Activated naive CD4-positive, alpha-beta T cell treated with anti-CD3 and anti-CD28 coated beads, Interleukin-2, amount 10 ng/mL, durations not matched to agents 7 days and 5 days (primary cell): ENCODE results near the gene TADA2A.

ENCODE experiments used
- CTCF ChIA-PET: fragments of 350-600 bp; sonication (Branson Sonifier 250); formaldehyde crosslinking; loops from one replicate; lab custom pipeline; 2021; ENCODE audit warnings: antibody characterized with exemption; lab: Charles Lee
- DNase-seq: peaks from one replicate; pipeline ENCODE4 v3.0.0-alpha.2; 2020
- H3K27ac Mint-ChIP-seq: one replicate; pipeline ENCODE4 v1.8.0; 2021; ENCODE audit warnings: mild to moderate bottlenecking, moderate library complexity, mixed read lengths
- H3K27me3 Mint-ChIP-seq: one replicate; pipeline ENCODE4 v1.8.0; 2021; ENCODE audit warnings: mild to moderate bottlenecking, mixed read lengths
- H3K36me3 Mint-ChIP-seq: one replicate; pipeline ENCODE4 v1.8.0; 2021; ENCODE audit warnings: mixed read lengths
- H3K4me1 Mint-ChIP-seq: one replicate; pipeline ENCODE4 v1.8.0; 2021; ENCODE audit warnings: mixed read lengths
- H3K4me3 Mint-ChIP-seq: one replicate; pipeline ENCODE4 v1.8.0; 2021; ENCODE audit warnings: mild to moderate bottlenecking, moderate library complexity, mixed read lengths
- H3K9me3 Mint-ChIP-seq: one replicate; pipeline ENCODE4 v1.8.0; 2021; ENCODE audit warnings: mixed read lengths

Gene TADA2A, protein sequence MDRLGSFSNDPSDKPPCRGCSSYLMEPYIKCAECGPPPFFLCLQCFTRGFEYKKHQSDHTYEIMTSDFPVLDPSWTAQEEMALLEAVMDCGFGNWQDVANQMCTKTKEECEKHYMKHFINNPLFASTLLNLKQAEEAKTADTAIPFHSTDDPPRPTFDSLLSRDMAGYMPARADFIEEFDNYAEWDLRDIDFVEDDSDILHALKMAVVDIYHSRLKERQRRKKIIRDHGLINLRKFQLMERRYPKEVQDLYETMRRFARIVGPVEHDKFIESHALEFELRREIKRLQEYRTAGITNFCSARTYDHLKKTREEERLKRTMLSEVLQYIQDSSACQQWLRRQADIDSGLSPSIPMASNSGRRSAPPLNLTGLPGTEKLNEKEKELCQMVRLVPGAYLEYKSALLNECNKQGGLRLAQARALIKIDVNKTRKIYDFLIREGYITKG

DNA sequence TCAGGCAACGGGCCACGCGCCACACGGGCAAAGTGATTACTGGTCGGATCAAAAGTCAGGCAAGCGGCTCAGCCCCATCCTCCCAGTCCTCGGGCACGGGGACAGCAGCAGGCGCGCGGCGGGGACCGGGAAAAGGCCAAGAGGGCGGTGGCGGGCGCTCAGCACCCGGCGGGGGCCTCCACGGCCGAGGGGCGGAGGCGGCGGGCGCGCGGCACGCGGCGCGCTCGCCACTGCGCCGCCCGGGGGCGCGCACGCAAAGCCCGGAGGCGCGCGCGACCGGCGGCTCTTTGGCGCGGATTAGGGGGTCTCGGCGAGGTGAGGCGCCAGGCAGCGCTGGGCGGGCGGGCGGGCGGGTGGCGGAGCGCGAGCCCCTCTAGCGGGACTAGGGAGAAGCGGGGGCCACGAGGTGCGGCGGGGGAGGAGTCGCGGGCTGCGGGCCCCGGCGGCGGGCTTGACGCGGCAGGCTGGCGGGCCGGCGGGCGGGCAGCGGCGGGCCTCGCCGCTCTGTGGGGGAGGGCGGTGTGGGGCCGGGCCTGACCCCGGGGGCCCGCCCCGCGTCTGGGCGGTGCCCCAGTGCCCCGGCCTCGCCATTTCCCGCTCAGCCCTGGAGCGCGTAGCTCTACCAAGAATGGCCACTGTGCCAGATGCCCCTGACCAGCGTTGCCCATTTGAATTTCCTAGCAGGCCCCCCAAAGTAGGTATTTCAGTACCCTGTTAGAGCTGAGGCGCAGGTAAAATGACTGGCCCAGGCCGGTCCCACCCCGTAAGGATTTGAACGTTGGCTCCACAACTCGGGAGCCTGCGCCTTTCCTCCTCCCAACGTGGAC lies at the start of gene TADA2A, which contains the start of gene ACACA:
Gene TADA2A, plus strand, starts transcription at position 252 of the 827 bp plus-strand sequence. CDS start 4,480 bp downstream, outside the sequence.
Gene ACACA, minus strand, starts transcription at position 202 of the 827 bp plus-strand sequence. CDS start 537 bp downstream, outside the sequence.
- H3K4me3 Mint-ChIP-seq, result peak within 1 kb of the TSS; percentile 98
- peak; percentile 84 for DNase-seq
- CTCF ChIA-PET, result interaction anchor here (1.3 kb wide), 1 partner anchor 33 kb away, joined by 4 read pairs; no protein-coding TSS in a partner anchor
- no peaks in the 10 kb centered on the region for H3K9me3 Mint-ChIP-seq
- H3K4me1 Mint-ChIP-seq, result peaks cover 67% of the 10 kb centered on the region
- peak within 1 kb of the TSS; percentile 91 for H3K27ac Mint-ChIP-seq
- H3K27me3 Mint-ChIP-seq, result no peaks in the 10 kb centered on the region
- H3K36me3 Mint-ChIP-seq, result peaks cover 30% of the 10 kb centered on the region

DNA sequence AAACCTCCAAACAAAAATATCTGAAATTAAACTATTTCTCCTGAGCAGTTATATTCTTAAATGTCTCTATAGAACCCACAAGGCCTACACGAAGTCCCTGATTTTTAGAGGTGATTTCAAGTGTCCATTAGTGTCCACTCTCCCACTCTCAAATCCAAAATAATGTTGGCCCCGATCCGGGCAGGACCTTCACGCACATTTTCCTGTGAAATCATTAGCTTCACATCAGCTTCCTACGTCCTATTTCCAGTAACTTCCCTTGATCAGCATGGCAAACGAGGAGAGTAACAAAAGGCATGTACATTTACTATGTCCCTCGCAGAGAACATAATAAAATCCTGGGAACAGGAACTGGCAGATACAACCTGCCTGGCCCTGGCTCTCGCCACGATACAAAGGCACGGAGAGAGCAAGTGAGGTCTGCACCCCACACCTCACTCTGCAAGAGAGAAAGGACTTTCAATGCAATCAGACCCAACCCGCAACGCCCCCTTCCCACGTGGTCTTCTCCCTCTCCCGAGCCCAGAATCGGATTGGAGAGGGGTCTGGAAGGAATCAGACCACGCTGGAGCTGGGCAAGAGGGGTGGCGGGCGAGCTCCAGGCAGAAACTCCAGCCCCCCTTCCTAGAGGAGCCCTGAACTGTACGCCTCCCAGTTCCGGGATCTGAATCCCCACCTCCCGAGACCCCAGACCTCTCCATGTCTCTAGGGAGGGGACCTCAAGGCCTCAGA lies 48.4 kb upstream of the TADA2A start:
- peak overlapping the region; percentile 83 for H3K4me3 Mint-ChIP-seq
- H3K4me1 Mint-ChIP-seq, result peaks cover 28% of the 10 kb centered on the region
- CTCF ChIA-PET, result interaction anchor here (1.0 to 1.4 kb wide), 2 partner anchors 15 to 106 kb away, joined by 3 to 4 read pairs; no protein-coding TSS in a partner anchor
- no peaks in the 10 kb centered on the region for H3K9me3 Mint-ChIP-seq
- H3K27me3 Mint-ChIP-seq, result peaks cover 8% of the 10 kb centered on the region
- peak overlapping the region; percentile 89 for H3K27ac Mint-ChIP-seq
- H3K36me3 Mint-ChIP-seq, result peaks cover 3% of the 10 kb centered on the region
- peak; percentile 62 for DNase-seq

DNA sequence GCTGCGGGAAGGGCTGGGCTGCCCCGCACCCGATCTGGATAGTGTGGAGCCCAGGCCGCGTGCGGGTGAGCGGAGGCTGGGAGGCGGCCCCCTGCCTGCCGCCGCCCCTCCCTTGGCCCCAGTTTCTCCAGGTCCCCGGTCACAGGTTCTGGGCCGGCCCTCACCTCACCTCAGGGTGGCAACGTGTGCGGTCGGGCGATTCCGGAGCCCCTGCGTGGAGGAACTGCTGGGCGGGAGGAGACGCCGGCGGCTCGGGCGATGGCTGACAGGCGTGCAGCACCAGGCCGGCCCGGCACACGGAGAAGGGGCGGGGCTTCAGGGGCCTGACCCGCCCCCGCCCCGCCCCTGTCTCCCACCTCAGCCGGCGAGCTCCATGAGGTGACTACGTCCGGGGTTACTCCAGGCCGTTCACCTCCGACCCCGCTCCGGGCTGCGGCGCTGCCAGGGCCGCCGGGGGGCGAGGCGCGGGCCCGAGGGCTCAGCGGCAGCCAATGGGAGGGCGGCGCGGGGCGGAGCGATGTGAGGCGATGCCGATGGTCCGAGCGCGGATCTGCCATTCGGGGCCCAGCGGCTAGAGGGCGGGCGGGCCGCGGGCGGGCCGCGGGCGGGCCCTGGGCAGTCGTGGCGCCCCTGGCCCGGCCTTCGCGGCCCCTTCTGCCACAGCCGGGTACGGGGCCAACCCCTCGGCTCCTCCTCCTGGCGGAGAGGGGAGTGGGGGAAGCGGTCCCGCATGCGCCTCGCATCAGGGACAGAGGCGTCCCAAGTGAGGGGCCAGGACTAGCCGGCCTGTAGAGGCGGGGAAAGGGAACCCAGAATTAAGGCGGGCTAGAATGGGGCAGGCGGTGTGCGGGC lies 47.6 kb upstream of the TADA2A start:
- peaks cover 28% of the 10 kb centered on the region for H3K4me1 Mint-ChIP-seq
- peaks cover 8% of the 10 kb centered on the region for H3K27me3 Mint-ChIP-seq
- no peaks in the 10 kb centered on the region for H3K36me3 Mint-ChIP-seq
- peak overlapping the region; percentile 89 for H3K27ac Mint-ChIP-seq
- no peaks in the 10 kb centered on the region for H3K9me3 Mint-ChIP-seq
- peak overlapping the region; percentile 83 for H3K4me3 Mint-ChIP-seq
- DNase-seq, result peak; percentile 96
- CTCF ChIA-PET, result interaction anchor here (1.0 to 1.5 kb wide), 3 partner anchors 14 to 756 kb away, joined by 3 to 5 read pairs (median 4); no protein-coding TSS in a partner anchor

DNA sequence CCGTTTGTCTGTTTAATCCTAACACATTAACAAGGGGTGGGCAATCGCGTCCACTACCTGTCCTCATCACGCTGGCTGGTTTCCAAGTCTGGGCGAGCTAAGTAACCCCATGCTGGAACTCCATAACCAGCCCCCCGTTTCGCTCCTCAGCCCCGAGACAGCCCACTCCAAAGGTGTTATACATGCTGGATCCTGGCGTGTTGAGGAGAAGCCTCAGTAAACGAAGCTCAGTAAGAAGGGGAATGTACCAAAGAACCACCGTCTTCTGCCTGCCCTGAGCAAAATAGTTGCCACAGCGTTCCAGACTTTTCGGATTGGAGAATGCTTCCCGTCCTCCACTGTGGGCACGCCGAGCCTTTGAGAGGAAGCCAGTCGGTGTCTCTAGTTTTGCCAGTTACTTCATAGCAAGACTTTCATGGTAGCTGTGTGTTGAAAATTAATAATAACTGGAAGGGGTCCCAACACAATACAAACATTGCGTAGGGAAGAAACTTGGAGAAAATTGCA lies 47.0 kb upstream of the TADA2A start:
- DNase-seq, result no peak
- Mint-ChIP-seq H3K27me3 (peaks cover 8% of the 10 kb centered on the region), H3K4me1 (peaks cover 28% of the 10 kb centered on the region), H3K9me3 (no peaks in the 10 kb centered on the region), H3K36me3 (no peaks in the 10 kb centered on the region), H3K4me3 (peak overlapping the region; percentile 57), H3K27ac (peak overlapping the region; percentile 66)
- CTCF ChIA-PET, result interaction anchor here (1.0 to 1.5 kb wide), 3 partner anchors 13 to 756 kb away, joined by 3 to 5 read pairs (median 3); no protein-coding TSS in a partner anchor

DNA sequence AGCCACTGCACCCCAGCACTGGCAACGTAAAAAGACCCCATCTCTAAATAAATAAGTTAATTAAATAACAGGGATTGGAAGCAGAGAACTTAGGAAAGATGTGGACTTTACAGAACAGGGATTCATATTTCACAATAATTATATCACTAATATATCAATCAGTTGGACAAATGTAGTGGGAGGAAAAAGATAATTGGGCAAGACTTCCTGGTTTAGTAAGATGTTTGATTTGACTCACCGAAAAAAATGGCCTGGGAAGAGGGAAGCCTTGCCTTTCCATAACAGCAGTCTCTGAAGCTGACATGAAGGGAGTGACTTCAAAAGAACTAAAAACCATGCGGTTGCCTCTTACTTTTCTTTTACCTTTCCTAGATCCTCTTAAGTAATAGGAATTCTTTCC lies 46.1 kb upstream of the TADA2A start:
- CTCF ChIA-PET, result interaction anchor here (1.1 to 1.5 kb wide), 2 partner anchors 12 to 37 kb away, joined by 3 to 5 read pairs; no protein-coding TSS in a partner anchor
- Mint-ChIP-seq H3K27ac (no peak overlapping the region), H3K4me1 (peaks cover 28% of the 10 kb centered on the region), H3K9me3 (no peaks in the 10 kb centered on the region), H3K36me3 (no peaks in the 10 kb centered on the region), H3K4me3 (no peak overlapping the region), H3K27me3 (peaks cover 8% of the 10 kb centered on the region)
- no peak for DNase-seq

DNA sequence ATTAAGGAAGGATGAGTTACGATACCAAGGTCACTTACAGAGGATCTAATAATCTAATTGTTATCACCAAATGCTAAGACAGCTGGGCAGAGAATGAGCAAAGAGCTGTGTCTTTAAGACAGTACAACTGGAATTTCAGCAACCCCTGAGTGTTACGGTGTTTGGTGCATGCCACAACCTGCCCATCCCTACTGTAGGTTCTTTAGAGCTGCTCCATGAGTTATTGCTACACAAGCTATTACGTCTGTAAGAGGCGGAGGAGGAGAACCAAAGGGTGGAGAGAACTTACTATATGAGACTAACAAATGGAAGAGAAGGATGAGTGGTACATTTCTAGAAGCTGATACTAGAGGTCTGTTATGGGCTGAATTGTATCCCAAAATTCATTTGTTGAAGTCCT lies 45.1 kb upstream of the TADA2A start:
- peaks cover 27% of the 10 kb centered on the region for H3K4me1 Mint-ChIP-seq
- no peak for DNase-seq
- no peak overlapping the region for H3K27ac Mint-ChIP-seq
- H3K9me3 Mint-ChIP-seq, result no peaks in the 10 kb centered on the region
- CTCF ChIA-PET, result interaction anchor here (1.3 kb wide), 1 partner anchor 12 kb away, joined by 8 read pairs; no protein-coding TSS in a partner anchor
- H3K36me3 Mint-ChIP-seq, result no peaks in the 10 kb centered on the region
- peaks cover 8% of the 10 kb centered on the region for H3K27me3 Mint-ChIP-seq
- no peak overlapping the region for H3K4me3 Mint-ChIP-seq

DNA sequence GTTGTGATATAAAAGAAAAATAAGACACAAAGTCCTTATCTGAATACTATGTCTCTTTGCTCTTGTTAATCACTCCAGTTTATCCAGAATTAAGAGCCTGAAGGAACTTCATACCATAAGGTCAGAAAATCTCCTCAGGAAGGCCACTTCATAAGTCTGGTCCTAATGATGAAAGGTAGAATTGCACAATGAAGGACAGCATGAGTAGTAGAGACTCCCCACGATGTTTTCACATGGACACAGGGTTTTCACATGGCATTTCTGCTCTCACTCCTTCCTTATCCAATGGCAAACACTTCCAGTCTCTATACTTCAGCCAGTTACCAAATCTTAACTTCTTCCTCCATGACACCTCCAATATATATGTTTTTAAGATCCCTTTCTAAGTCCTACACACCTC lies 41.1 kb upstream of the TADA2A start:
- no peak for DNase-seq
- Mint-ChIP-seq H3K4me1 (no peaks in the 10 kb centered on the region), H3K9me3 (no peaks in the 10 kb centered on the region), H3K4me3 (no peak overlapping the region), H3K27ac (no peak overlapping the region), H3K36me3 (no peaks in the 10 kb centered on the region), H3K27me3 (peaks cover 8% of the 10 kb centered on the region)
- CTCF ChIA-PET, result no interaction called here

DNA sequence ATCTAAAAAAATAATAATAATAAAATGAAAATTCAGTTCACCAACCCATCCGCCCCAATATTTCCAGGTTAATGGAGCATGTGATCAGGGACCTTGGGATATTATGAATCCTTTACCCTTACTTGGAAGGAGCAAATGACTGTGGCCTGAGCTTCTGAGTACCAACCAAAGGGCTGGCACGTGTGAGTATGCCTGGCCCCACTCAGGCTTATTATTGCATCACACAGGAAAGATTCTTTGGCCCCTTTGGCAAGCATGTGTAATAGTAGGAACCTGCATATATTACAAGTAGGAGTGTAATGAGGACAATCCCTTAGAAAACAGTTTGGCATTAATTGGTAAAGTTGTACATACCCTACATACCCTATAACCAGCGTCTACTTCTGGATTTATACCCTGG lies 38.1 kb upstream of the TADA2A start:
- H3K27ac Mint-ChIP-seq, result no peak overlapping the region
- H3K36me3 Mint-ChIP-seq, result no peaks in the 10 kb centered on the region
- no peaks in the 10 kb centered on the region for H3K9me3 Mint-ChIP-seq
- DNase-seq, result no peak
- H3K4me1 Mint-ChIP-seq, result peaks cover 6% of the 10 kb centered on the region
- H3K4me3 Mint-ChIP-seq, result no peak overlapping the region
- CTCF ChIA-PET, result interaction anchor here (1.4 kb wide), 1 partner anchor 739 kb away, joined by 4 read pairs; no protein-coding TSS in a partner anchor
- no peaks in the 10 kb centered on the region for H3K27me3 Mint-ChIP-seq

DNA sequence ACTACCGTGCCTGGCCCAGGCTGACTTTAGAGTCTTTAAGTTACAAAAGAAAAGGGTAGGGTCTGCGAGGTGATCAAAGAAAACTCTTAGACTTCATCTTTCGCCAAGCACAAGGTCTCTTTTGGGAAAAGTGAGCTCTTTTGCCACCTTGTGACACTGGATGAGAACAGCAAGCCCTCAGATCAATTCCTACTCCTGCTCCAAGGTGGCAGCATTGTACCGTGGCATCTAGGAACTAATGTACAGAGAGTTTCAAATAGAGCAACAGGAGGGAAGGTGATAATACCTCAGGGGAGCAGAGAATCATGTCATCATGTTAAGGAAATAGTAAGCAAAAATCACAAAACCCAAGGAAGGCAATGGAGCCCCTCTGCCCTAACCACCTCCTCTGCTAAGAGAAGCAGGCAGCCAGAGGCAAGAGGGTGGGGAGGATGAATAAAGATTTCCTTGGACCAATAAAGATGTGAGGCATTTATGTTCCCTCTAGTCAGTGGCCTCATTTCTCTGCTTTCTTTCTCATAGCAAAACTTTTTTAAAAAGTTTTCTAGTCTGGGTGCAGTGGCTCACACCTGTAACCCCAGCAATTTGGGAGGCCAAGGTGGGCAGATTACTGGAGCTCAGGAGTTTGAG lies 33.0 kb upstream of the TADA2A start:
- H3K27ac Mint-ChIP-seq, result no peak overlapping the region
- H3K27me3 Mint-ChIP-seq, result peaks cover 5% of the 10 kb centered on the region
- CTCF ChIA-PET, result interaction anchor here (0.6 to 2.4 kb wide), 31 partner anchors 9 to 771 kb away, joined by 3 to 24 read pairs (median 4); partner anchors contain the start of genes ACACA and TADA2A
- no peaks in the 10 kb centered on the region for H3K36me3 Mint-ChIP-seq
- H3K4me1 Mint-ChIP-seq, result peaks cover 6% of the 10 kb centered on the region
- no peak overlapping the region for H3K4me3 Mint-ChIP-seq
- peak; percentile 82 for DNase-seq
- H3K9me3 Mint-ChIP-seq, result no peaks in the 10 kb centered on the region

DNA sequence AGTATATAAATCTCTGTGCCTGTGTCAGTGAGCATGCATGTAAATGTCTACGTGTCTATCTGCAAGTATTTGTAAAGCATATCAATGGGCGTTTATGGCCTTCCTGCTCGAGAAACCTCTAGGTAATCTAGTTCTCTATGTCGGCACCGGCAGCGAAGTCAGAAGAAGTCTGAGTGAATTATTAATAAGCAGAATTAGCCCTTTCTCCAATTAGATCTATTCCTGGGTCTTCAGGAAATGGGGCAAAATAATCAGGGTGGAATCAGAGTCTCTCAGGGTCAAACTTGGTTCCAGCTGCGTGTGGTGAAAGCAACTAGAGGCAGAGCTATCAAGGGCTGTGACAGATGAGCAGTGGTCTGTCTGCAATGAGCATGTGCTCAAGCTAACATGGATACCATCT lies 31.0 kb upstream of the TADA2A start, which contains the start of gene C17orf78:
Gene C17orf78, plus strand, starts transcription at position 280 of the 400 bp plus-strand sequence. Its CDS starts 108 bp downstream, at position 388.
- peaks cover 6% of the 10 kb centered on the region for H3K4me1 Mint-ChIP-seq
- no peak for DNase-seq
- no peaks in the 10 kb centered on the region for H3K36me3 Mint-ChIP-seq
- no peak within 1 kb of the TSS for H3K4me3 Mint-ChIP-seq
- CTCF ChIA-PET, result interaction anchor here (0.7 to 3.3 kb wide), 4 partner anchors 17 to 61 kb away, joined by 3 to 22 read pairs (median 4); no protein-coding TSS in a partner anchor
- peaks cover 10% of the 10 kb centered on the region for H3K27me3 Mint-ChIP-seq
- no peaks in the 10 kb centered on the region for H3K9me3 Mint-ChIP-seq
- no peak within 1 kb of the TSS for H3K27ac Mint-ChIP-seq

DNA sequence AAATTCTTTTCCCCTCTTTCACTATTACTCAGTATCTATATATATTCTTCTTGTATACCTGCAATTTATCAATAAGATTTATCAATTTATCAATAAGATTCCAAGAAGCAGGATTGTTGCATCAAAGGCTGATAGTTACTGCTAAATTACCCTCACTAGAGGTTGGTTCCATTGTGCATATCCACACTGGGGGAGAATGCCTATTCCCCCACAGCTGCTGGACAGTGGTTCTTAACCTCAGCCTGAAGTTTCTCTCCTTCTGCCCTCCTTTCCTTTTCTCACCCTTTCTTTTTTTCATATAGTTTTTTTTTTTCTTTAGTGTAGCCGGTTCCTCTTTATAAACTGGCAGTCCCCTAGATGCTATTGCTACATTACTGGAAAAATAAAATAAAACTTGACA lies 24.6 kb upstream of the TADA2A start:
- Mint-ChIP-seq H3K27me3 (peaks cover 15% of the 10 kb centered on the region), H3K4me1 (no peaks in the 10 kb centered on the region), H3K27ac (no peak overlapping the region), H3K36me3 (no peaks in the 10 kb centered on the region), H3K4me3 (no peak overlapping the region), H3K9me3 (no peaks in the 10 kb centered on the region)
- no peak for DNase-seq
- CTCF ChIA-PET, result interaction anchor here (1.5 to 1.6 kb wide), 2 partner anchors 9 kb away, joined by 5 to 7 read pairs; no protein-coding TSS in a partner anchor
